HepG2 (cell line): ENCODE measurements around the gene ZNF653. TPM values are rescaled to one million over a fixed set of nuclear protein-coding genes. Genes with fewer than 3 reads are reported as not detected.

Source experiments
- TBX3 ChIP-seq: fragments of 450-650 bp; IDR thresholded peaks from 2 replicates; pipeline ENCODE4 v1.6.1; 2017; ENCODE audit warnings: antibody characterized with exemption, mild to moderate bottlenecking, inconsistent platforms, borderline replicate concordance
- ZNF407 ChIP-seq: sonication (generic); formaldehyde crosslinking; IDR thresholded peaks from one replicate; pipeline ENCODE4 v1.5.1; 2020; ENCODE audit warnings: mild to moderate bottlenecking, missing genetic modification reagents; ENCODE audit errors: not compliant biosample characterization
- ZNF678 ChIP-seq: sonication (generic); formaldehyde crosslinking; IDR thresholded peaks from 2 replicates; pipeline ENCODE4 v1.4.0; 2020; ENCODE audit warnings: mild to moderate bottlenecking, missing genetic modification reagents
- ZNF703 ChIP-seq: sonication (generic); formaldehyde crosslinking; IDR thresholded peaks from 2 replicates; pipeline ENCODE4 v1.5.1; 2020; ENCODE audit warnings: missing genetic modification reagents, mild to moderate bottlenecking, moderate library complexity, borderline replicate concordance
- polyA plus RNA-seq, 8 experiments: library from polyadenylated mRNA; depleted of rRNA in 3 of 8; stranded (reverse) in 7 of 8; unstranded in 1 of 8; fragments of >200 nt; fragmentation: Illumina TruSeq in 4 of 8; extraction: Trizol in 4 of 8; gene quantifications; 2 replicates each; pipeline versions ENCODE4 v1.2.1 to v1.2.3, GENCODE V29; 2011 to 2016; ENCODE audit warnings: low read depth in 4 of 8, missing spikeins in 1 of 8, mixed read lengths in 1 of 8; ENCODE audit not compliant: insufficient read depth in 1 of 8
- total RNA-seq, 5 experiments: library from RNA; depleted of rRNA; stranded (reverse); fragments of >200 nt; fragmentation: Illumina TruSeq; extraction: Trizol; gene quantifications; 2 replicates each; pipeline ENCODE4 v1.2.3, GENCODE V29; 2016; ENCODE audit warnings: low read depth in 1 of 5

Gene ZNF653
- total and polyA plus RNA-seq, 2 of the 13 experiments (the other 11 are each of a cell fraction or from before 2014, with no cell fraction given): 4.7 to 7.1 TPM

- no peak for TF ChIP-seq ZNF407 (CRISPR knock-in tag)
- TF ChIP-seq ZNF703 (CRISPR knock-in tag): no peak
- no peak for TF ChIP-seq ZNF678
- TF ChIP-seq TBX3: no peak
- TF ChIP-seq, all 625 proteins: peak for 3
Observed at GRCh38 chr19:11489378-11489777, 16.3 kb downstream of the ZNF653 start (continued).
